ENCODE data around the gene GTF2H2C_2.
"Not testable (repeated sequence)": the region's sequence is repeated elsewhere in the genome, so short reads cannot be mapped to it uniquely, and the experiment has no call there.

Gene GTF2H2C_2

DNA sequence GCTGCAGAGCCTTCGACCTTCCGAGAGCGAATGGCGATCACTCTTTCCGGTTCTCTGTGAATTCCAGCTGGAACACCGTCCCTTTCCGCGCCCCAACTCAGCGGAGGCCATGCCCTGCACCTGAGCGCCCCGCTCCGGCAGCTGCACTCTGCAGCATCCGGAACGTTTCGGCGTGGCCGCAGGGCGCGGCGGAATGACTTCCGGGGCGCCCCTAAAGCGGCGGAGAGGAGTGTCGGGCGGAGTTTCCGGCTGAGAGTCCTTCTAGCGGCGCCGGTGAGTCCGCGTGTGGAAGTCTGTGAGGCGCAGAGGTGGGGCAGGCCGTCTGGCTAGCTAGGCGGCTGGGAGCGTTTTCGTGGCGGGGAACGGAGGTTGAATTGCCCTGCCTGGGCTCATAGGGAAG lies at the start of gene GTF2H2C_2:
TSS of gene GTF2H2C_2 (plus strand) at position 252 of the 400 bp plus-strand sequence.
- DNase-seq: not testable (repeated sequence)

DNA sequence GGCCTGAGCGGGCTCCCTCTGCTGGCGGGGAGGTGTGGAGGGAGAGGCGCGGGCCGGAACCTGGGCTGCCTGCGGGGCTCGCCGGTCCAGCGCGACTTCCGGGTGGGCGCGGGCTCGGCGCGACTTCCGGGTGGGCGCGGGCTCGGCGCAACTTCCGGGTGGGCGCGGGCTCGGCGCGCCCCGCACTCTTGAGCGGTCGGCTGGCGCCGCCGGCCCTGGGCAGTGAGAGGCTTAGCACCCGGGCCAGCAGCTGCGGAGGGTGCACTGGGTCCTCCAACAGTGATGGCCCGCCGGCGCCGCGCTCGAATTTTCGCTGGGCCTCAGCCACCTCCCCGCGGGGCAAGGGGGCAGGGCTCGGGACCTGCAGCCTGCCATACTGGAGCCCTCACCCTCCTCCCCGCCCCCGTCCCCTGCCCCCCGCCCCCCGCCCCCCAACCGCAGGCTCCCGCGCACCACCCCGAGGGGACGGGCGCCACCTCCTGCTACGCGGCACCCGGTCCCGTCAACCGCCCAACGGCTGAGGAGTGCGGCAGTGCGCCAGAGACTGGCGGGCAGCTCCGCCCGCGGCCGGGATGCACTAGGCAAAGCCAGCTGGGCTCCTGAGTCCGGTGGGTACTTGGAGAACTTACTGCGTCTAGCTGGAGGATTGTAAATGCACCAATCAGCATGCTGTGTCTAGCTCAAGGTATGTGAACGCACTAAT lies 14.0 kb upstream of the GTF2H2C_2 start:
- DNase-seq: not testable (repeated sequence)

- not testable (repeated sequence) for DNase-seq
Measured at GRCh38 chr5:70421322-70421721, 6.2 kb downstream of the GTF2H2C_2 start.

DNA sequence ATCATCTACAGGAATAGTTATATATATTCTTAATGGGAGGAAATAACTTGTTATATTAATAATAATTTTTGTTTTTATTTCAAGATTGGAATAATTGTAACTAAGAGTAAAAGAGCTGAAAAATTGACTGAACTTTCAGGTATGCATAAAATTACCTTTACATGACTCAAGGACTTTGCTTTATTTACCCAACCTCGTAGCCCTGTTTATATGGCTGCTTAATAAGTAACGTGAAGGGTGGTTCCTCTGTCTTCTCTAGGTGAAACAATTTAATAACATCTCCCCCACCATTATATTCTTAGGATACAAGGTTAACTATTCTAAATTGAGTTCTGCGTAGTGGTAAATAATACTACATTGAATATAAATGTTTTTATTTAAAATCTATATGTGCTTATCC lies 8.0 kb downstream of the GTF2H2C_2 start:
- not testable (repeated sequence) for DNase-seq

- not testable (repeated sequence) for DNase-seq
Measured at GRCh38 chr5:70438518-70438917, 23.4 kb downstream of the GTF2H2C_2 start.

DNA sequence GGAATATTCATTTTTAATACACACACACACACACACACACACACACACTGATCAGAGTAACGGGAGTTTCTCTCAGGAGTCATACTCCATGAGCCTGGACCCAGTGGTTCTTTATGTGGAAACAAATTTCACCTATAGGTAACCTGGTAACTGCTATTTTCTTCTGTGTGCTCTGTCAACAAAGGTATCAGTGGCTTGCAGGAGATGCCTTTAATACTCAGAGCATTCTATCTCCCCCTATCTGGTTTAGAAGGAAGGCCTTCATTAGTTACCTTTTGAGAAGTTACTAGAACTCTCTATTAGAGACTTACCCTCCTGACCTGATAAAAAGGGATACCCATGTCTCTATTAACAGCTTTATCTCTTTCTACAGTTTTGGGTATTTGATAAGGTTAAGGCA lies 34.4 kb downstream of the GTF2H2C_2 start:
- DNase-seq: not testable (repeated sequence)

DNA sequence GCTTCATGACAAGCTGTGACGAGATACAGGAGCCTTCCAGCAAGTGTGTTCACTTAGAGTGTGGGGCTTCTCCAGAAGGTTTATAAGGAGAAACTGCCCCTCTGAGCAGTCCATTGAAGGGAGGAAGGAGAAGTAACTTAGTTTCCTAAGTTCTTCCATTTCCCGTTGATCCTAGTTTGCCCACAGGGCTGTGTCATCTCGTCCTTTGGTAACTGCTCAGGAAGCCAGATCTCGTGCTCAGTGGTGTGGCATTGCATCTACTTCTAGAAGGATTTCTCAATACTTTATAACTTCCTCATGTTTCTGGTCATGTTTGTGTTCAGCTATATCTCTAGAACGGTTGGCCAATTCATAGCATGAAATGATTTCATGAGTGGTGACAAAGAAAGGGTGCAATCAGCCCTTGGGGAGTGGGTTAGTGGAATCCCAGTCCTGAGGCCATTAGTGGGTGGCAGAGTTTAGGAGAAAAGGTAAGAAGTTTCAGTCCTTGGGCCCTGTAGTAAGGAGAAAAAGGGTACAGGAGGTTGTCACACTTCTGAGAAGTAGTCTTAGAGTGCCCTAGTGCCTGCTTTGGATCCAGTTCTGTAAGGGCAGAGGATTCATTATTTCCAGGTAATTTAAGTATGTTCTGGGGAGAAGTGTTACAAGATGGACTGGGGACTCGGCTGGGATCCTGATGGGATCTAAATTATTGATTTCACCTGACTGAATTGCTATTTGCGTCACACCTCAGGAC lies 36.2 kb downstream of the GTF2H2C_2 start:
- not testable (repeated sequence) for DNase-seq

- not testable (repeated sequence) for DNase-seq
Measured at GRCh38 chr5:70457093-70457492, 41.9 kb downstream of the GTF2H2C_2 start.

DNA sequence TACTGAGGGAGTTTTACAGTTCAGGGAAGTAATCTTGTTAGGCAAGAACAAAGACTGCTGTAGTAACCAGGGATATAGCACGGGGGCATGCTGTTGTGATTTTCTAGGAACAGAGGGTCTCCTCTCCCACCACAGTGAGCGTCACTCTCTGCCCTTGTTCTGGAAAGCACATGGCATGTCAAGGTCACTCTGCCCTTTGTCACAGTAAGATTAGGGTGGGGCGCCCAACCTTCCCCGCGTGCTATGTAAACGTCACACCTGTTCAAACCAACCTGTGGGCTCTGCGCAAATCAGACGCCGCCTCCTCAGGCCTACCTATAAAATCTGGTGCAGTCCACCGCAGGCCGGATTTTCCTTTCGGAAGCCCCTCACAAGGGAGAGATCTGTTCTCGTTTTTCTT lies 44.0 kb downstream of the GTF2H2C_2 start:
- DNase-seq: not testable (repeated sequence)

DNA sequence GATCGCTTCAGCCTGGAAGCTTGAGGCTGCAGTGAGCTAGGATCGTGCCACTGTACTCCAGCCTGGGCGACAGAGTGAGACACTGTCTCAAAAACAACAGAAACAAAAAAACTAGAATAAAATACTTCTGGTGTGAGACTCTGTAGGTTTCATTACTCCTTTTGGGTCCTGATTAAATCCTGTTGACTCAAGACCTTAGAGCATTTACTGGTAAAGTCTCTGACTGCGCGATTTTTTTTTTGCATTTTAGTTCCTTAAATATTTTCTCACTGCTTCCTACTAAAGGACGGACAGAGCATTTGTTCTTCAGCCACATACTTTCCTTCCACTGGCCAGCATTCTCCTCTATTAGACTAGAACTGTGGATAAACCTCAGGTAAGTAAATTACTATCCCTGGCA lies 46.8 kb downstream of the GTF2H2C_2 start:
- DNase-seq: not testable (repeated sequence)

GRCh38 chr5:70464019-70464637 lies 49.0 kb downstream of the GTF2H2C_2 start:
- not testable (repeated sequence) for DNase-seq

GRCh38 chr5:70469926-70470509 lies 54.9 kb downstream of the GTF2H2C_2 start:
- not testable (repeated sequence) for DNase-seq
